WI38 (cell line): ENCODE results near the gene GLUL.
"Not testable (repeated sequence)": the region's sequence is repeated elsewhere in the genome, so short reads cannot be mapped to it uniquely, and the experiment has no call there.

ENCODE experiments used
- H3K4me3 ChIP-seq: 2 replicates; pipeline ENCODE4 v1.5.1; 2011; ENCODE audit warnings: low read depth, mild to moderate bottlenecking, control low read depth, low read length
- TF ChIP-seq, protein P1 (sequence below): IDR thresholded peaks from 2 replicates; pipeline ENCODE4 v1.5.1; 2012; ENCODE audit warnings: low read depth, mild to moderate bottlenecking, control low read depth, low read length

The GLUL gene

DNA sequence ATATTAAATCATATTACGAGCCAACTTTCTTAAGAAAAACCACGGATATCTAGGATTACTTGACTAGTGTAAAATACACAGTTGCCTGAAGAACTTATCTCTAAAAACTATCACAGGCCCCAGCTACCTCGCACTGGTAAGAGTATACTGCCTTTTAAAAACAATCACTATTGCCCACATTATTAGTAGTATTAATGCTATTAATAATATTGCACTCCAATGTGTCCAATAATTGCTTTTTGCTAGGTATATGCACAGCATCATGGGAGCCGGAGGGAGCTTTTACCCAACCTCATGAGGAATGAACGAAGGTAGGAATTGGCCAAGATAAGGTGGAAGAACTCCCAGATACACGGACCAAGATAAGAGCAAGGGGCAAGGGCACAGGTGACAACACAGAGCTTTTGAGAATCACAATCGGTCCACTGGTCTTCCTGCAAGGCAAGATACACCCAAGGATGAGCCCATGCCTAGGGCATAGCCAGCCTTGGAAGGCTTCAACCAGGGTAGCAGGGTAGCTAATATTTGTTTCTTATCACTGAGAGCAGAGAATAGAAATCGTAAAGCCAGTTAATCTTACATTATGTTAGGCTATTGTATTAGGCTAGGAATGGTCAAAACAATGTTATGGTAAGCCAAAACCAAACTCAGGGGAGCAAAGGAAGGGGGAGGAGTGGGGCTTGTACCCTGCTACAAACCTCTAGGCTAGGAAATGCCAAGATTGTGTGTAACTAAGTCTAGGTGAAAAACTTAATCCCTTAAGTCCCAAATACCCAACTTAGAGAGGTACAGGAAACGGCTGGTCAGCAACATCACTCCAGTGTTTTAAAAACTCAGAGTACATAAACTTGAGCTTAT, 9.4 kb downstream of the GLUL start:
- TF ChIP-seq, protein P1, sequence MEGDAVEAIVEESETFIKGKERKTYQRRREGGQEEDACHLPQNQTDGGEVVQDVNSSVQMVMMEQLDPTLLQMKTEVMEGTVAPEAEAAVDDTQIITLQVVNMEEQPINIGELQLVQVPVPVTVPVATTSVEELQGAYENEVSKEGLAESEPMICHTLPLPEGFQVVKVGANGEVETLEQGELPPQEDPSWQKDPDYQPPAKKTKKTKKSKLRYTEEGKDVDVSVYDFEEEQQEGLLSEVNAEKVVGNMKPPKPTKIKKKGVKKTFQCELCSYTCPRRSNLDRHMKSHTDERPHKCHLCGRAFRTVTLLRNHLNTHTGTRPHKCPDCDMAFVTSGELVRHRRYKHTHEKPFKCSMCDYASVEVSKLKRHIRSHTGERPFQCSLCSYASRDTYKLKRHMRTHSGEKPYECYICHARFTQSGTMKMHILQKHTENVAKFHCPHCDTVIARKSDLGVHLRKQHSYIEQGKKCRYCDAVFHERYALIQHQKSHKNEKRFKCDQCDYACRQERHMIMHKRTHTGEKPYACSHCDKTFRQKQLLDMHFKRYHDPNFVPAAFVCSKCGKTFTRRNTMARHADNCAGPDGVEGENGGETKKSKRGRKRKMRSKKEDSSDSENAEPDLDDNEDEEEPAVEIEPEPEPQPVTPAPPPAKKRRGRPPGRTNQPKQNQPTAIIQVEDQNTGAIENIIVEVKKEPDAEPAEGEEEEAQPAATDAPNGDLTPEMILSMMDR, result no peak
- H3K4me3 ChIP-seq, result no peak overlapping the region

DNA sequence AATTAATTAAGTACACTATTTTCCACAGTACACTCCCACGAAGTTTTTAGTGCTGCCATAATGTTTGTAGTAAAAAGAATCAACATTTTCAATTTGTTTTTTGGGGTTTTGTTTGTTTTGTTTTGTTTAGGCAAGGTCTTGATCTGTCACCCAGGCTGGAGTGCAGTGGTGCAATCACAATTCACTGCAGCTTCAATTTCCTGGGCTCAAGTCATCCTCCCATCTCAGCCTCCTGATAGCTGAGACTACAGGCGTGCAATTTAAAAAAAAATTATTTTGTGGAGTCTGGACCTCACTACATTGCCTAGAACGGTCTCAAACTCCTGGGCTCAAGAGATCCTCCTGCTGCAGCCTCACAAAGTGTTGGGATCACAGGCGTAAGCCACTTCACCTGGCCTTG, 11.4 kb downstream of the GLUL start:
- no peak overlapping the region for H3K4me3 ChIP-seq
- TF ChIP-seq, protein P1, result no peak

DNA sequence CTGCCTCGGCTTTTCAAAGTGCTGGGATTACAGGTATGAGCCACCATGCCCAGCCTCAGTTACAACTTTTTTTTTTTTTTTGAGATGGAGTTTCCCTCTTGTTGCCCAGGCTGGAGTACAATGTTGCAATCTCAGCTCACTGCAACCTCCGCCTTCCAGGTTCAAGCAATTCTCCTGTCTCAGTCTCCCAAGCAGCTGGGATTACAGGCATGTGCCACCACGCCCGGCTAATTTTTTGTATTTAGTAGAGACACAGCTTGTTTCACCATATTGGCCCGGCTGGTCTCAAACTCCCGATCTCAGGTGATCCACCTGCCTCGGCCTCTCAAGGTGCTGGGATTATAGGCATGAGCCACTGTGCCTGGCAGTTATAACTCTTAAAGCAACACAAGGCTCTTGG, 11.8 kb downstream of the GLUL start:
- H3K4me3 ChIP-seq, result not testable (repeated sequence)

DNA sequence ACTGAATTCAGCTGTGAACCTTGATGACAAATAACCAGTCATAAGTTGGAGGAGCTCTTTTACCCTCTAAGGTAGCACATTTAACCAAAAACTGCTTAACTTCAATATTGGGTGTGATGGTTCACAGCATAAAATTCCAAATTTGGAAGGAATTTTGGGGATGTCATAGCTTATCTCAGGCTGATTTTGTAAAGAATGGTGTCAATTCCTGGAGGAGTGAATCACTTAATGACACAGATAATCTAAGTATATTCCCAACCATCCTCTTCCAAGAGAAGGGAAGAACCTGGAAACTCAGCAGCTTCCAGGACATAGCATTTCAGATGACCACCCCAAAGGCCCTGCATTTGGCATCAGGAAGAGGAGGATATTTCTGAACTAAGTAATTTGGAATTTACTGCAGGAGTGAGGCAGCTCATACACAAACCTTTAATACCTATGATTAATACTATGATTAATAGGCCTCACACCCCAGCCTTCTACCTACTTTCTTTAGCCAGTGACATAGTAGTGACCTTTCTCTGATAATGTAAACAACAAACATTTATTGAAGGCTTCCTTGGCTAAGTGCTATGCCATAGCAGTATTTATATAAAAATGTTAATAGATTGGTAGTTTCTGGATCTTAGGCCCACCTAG, 14.5 kb downstream of the GLUL start:
- H3K4me3 ChIP-seq, result no peak overlapping the region
- TF ChIP-seq, protein P1, result no peak

DNA sequence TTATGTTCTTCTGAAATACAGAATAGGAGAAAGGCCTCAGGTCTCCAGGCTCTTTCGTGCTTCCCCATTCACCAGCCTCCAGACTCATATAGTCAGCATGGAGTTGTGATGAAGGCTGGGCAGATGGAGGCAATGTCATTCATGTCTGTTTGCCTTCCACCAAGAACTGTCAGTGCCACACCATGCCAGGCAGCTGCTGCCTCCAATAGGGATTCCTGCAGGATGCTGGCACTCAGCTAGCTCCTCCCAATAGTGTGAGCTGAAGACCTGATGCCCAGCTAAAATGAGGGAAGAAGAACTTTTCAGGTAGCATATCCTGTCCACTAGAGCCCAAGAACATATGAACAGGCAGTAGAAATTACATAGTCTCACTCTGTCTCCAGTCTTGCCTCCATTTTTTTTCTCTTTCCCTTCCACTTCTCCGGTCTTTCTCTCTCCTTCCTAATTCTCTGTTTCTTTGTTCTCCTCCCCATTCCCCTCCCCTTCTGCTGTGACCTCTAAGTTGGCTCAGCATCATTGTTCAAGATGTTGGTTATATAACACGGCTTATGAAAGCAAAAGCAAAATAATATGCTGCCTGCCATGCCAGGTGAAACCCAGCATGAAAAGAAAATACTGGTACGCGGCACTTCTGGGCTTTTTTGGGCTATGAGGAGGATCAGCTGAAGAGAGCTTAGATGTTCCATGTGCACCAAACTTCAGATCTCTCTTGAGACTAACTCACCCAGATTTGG, 17.3 kb downstream of the GLUL start:
- TF ChIP-seq, protein P1, result no peak
- no peak overlapping the region for H3K4me3 ChIP-seq

DNA sequence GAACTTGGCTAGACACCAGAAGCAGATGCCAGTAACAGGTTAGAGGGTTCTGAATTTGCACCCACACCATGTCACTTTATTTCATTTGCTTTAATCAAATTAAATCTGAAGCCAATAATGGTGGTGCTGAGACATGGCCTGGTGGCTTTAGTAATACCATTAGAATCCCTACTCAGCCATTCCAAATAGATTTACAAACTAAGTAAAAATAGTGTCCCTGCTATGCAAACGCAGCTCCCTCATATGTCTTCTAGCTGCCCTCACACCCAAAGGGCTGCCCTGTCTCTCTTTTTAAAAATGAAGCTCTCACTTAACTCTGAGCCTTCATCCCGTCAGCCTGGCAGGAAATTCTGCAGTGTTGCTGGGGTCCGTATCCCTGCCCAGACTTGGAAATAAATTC, 21.1 kb downstream of the GLUL start:
- TF ChIP-seq, protein P1, result no peak
- no peak overlapping the region for H3K4me3 ChIP-seq

DNA sequence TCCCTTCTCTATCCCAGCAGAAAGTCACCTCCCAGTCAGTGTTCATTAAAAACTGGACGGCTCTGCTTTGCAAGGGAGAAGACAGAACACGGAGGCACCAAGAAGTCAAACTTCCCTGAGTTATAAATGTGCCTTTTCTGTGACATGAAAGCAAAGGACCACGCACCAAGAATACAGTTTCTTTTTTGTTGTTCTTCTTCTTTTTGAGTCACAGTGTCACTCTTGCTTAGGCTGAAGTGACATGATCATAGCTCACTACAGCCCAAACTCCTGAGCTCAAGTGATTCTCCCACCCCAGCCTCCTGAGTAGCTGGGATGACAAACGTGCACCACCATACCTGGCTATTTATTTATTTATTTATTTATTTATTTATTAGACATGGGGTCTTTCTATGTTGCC, 22.7 kb downstream of the GLUL start:
- TF ChIP-seq, protein P1, result no peak
- H3K4me3 ChIP-seq, result no peak overlapping the region
